Natural killer cell (primary cell): ENCODE data around the gene ALG5. TPM values are rescaled to one million over a fixed set of nuclear protein-coding genes. Genes with fewer than 3 reads are reported as not detected.
A peak's percentile ranks its signal among the peaks of the same experiment; 100 is the strongest.

Experiments
- ATAC-seq, 3 donors: fragments of 150-1000 bp in 2 of 3; fragments of 200-7000 bp in 1 of 3; cut with Tn5 transposase; 1 replicate in 1 of 3; 2 replicates in 2 of 3; pipeline ENCODE4 v1.10.0; 2021; ENCODE audit warnings: mild to moderate bottlenecking in 2 of 3, moderate library complexity in 2 of 3
- DNase-seq, 2 donors: peaks; one replicate each; pipeline versions ENCODE4 v3.0.0 to v3.0.0-alpha.2; 2013 to 2021; ENCODE audit warnings: mixed read lengths in 1 of 2
- H3K27ac ChIP-seq: one replicate; pipeline ENCODE4 v1.5.1; 2013; ENCODE audit warnings: mild to moderate bottlenecking, low read length
- H3K27me3 ChIP-seq: one replicate; pipeline ENCODE4 v1.6.1; 2013; ENCODE audit warnings: low read length; ENCODE audit not compliant: control insufficient read depth, insufficient read depth
- H3K36me3 ChIP-seq: one replicate; pipeline ENCODE4 v1.6.1; 2013; ENCODE audit warnings: low read length; ENCODE audit not compliant: control insufficient read depth, insufficient read depth
- H3K4me1 ChIP-seq: one replicate; pipeline ENCODE4 v1.6.1; 2013; ENCODE audit warnings: low read length; ENCODE audit not compliant: control insufficient read depth, insufficient read depth
- H3K4me3 ChIP-seq: one replicate; pipeline ENCODE4 v1.5.1; 2013; ENCODE audit warnings: low read length
- H3K9me3 ChIP-seq: one replicate; pipeline ENCODE4 v1.6.1; 2013; ENCODE audit warnings: low read length; ENCODE audit not compliant: control insufficient read depth, insufficient read depth
- H3K27ac Mint-ChIP-seq, 2 donors: one replicate each; pipeline ENCODE4 v1.8.0; 2022; ENCODE audit warnings: mild to moderate bottlenecking in 2 of 2, mixed read lengths in 2 of 2, moderate library complexity in 1 of 2
- H3K27me3 Mint-ChIP-seq, 2 donors: one replicate each; pipeline ENCODE4 v1.8.0; 2022; ENCODE audit warnings: low read depth in 2 of 2, mixed read lengths in 2 of 2
- H3K36me3 Mint-ChIP-seq: one replicate; pipeline ENCODE4 v1.8.0; 2022; ENCODE audit warnings: mixed read lengths
- H3K4me1 Mint-ChIP-seq, 2 donors: one replicate each; pipeline ENCODE4 v1.8.0; 2022; ENCODE audit warnings: mixed read lengths in 2 of 2
- H3K4me3 Mint-ChIP-seq: one replicate; pipeline ENCODE4 v1.8.0; 2022; ENCODE audit warnings: mild to moderate bottlenecking, moderate library complexity, mixed read lengths
- H3K9me3 Mint-ChIP-seq, 2 donors: one replicate each; pipeline ENCODE4 v1.8.0; 2022; ENCODE audit warnings: mixed read lengths in 2 of 2
- CTCF ChIP-seq: fragments of 200-600 bp; IDR thresholded peaks from one replicate; pipeline ENCODE4 v1.8.0; 2022; ENCODE audit warnings: antibody characterized with exemption
- WGBS: methylation state at CpG from one replicate; pipeline ENCODE4 v1.1.7; 2013; ENCODE audit warnings: missing lambda C conversion rate; ENCODE audit not compliant: insufficient coverage; 5-methylcytosine and 5-hydroxymethylcytosine counted together
- intact Hi-C: fragments of 100-400 bp; cut with micrococcal nuclease; formaldehyde crosslinking; loops from one replicate; pipeline ENCODE4 v1.14.2; 2022
- total RNA-seq, 4 donors: library from RNA; stranded (reverse); fragments of 120-200 nt in 1 of 4; gene quantifications; one replicate each; pipeline versions ENCODE4 v1.2.3 to v1.2.4, GENCODE V29; 2013 to 2022

The ALG5 gene
- total RNA-seq, 3 donors from 2014 or later (not counting 1 experiment from before 2014, with no cell fraction given): 20.2 to 25.0 (median 24.5) TPM

DNA sequence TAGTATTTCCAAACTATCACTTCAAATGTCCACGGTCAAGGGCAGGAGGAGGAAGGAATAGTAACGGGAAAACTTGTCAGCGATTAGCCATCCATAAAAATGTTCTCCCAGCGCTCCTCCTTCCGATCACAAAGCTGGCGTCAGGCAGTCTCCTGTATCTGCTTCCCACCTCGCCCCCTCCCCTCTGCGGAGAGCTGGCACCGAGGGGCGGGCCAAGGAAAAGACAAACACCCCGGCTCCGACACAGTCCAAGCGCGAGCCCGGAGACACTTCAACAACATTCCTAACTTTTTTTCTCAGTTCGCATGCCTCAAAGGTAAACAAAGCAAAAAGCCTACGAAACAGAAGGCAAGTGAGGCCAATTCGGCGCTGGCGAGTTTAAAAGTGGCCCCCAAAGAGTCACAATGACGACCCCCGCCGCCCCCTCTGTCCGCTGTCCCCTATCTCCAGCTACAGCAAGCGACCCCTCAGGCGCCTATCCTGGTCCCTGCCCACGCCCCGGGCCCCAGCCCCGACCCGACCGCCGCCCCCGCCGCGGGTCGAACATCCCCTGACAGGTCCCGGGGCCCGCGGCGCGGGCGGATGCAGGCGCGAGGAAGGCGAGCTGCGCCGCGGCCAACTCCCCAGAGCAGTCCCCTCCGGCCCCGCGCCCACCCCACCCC lies 79.8 kb downstream of the ALG5 start:
- DNase-seq: no peak
- peaks cover 44 to 72% of the 10 kb centered on the region in 2 donors for H3K27me3 Mint-ChIP-seq

DNA sequence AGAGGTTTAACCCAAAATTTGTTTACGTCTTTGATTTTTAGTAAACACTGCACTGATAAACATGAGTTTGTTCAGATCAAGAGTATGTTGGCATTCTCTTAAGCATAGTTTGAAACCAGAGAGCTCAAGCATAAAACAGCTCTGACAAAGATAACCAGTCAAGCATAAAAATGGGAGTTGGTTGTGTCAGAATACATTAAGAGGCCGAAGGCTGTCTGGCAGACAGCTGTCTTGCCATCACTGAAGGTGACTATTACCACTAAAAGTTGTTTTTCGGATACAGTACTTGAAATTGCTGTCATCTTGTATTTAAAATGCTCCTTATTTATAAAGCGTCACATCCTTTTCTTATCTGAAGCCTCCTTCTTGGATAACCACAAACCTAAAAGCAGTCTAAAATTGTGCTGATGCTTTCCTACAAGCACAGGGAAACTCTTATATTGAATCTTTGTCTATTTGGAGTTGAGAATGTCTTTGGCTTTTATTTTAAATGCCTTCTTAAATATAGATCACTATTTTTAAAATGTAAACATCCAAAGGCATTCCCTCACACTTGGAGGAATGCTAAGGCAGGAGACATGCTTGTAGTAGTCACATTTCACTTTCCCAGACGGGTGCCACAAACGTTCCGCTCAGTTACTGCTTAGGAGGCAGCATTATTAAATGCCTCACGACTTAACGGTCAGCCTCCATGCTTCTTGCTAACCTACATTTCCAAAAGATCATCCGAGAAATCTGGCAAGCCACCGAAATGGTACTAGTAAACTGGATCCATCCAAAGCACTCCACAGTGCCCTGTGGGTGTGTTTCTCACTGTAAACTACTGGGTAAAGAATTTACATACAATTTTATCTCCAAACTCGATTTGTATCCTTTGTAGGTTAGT lies 80.7 kb downstream of the ALG5 start:
- H3K27me3 ChIP-seq: peaks cover 7% of the 10 kb centered on the region
- no peak overlapping the region for H3K27ac ChIP-seq
- Mint-ChIP-seq H3K27me3 (peaks cover 50 to 81% of the 10 kb centered on the region in 2 donors), H3K27ac (no peak overlapping the region), H3K9me3 (no peaks in the 10 kb centered on the region), H3K36me3 (no peaks in the 10 kb centered on the region), H3K4me1 (no peaks in the 10 kb centered on the region), H3K4me3 (peak overlapping the region; percentile 37)
- no peak overlapping the region for H3K4me3 ChIP-seq
- TF ChIP-seq CTCF: no peak
- no peaks in the 10 kb centered on the region for H3K9me3 ChIP-seq
- DNase-seq (no peak), ATAC-seq (no peak)
- H3K4me1 ChIP-seq: peaks cover 4% of the 10 kb centered on the region
- 62% methylated on average over 11 of the region's 12 CpGs for WGBS
- no peaks in the 10 kb centered on the region for H3K36me3 ChIP-seq
- intact Hi-C loops: no loop called here

More for the DNA sequence above, 79.8 kb downstream of the ALG5 start:
- Mint-ChIP-seq H3K4me1 (no peaks in the 10 kb centered on the region), H3K9me3 (no peaks in the 10 kb centered on the region), H3K27ac (no peak overlapping the region), H3K36me3 (no peaks in the 10 kb centered on the region), H3K4me3 (peak overlapping the region; percentile 37)
- Histone ChIP-seq H3K4me3 (no peak overlapping the region), H3K4me1 (peaks cover 4% of the 10 kb centered on the region), H3K9me3 (no peaks in the 10 kb centered on the region), H3K27ac (no peak overlapping the region), H3K36me3 (no peaks in the 10 kb centered on the region), H3K27me3 (peaks cover 7% of the 10 kb centered on the region)
- intact Hi-C loops: no loop called here
- no peak for TF ChIP-seq CTCF
- ATAC-seq: peak in 1 of 3 donors; percentile 8
- WGBS: 1% methylated on average over 51 of the region's 51 CpGs

DNA sequence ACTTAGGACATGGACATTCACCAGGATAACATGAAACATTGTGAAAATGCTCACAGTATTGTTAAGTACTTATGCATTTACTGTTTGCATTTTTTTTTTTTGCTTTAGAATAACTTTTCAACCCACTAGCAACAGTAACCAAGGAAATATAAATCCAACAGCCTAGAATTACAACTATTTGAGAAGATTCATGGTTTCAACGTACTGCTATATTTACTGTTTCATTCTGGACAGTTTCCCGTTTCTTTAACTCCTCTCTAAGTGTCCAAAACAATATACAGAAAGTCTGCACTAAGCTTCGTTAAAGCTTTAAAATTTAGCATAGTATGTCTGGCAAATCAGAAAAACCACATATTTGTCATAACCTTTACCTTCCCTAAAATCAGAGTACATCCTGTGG lies 81.8 kb downstream of the ALG5 start:
- Mint-ChIP-seq H3K27ac (no peak overlapping the region), H3K4me1 (no peaks in the 10 kb centered on the region), H3K4me3 (no peak overlapping the region), H3K9me3 (no peaks in the 10 kb centered on the region), H3K36me3 (no peaks in the 10 kb centered on the region), H3K27me3 (peaks cover 50 to 77% of the 10 kb centered on the region in 2 donors)
- peaks cover 7% of the 10 kb centered on the region for H3K27me3 ChIP-seq
- DNase-seq: no peak
- no peak for ATAC-seq
- no peaks in the 10 kb centered on the region for H3K9me3 ChIP-seq
- peaks cover 4% of the 10 kb centered on the region for H3K4me1 ChIP-seq
- intact Hi-C loops: no loop called here
- TF ChIP-seq CTCF: no peak
- H3K4me3 ChIP-seq: no peak overlapping the region
- WGBS: 69% methylated on average over 3 of the region's 3 CpGs
- no peak overlapping the region for H3K27ac ChIP-seq
- H3K36me3 ChIP-seq: no peaks in the 10 kb centered on the region
